NCI-H1930 (cell line): ENCODE data around the gene CCDC74B.
"Not testable (repeated sequence)": the region's sequence is repeated elsewhere in the genome, so short reads cannot be mapped to it uniquely, and the experiment has no call there.

Experiments used
- DNase-seq, 2 experiments: peaks; one replicate each; lab custom pipeline; 2025; lab: John Stamatoyannopoulos, UW

The CCDC74B gene

DNA sequence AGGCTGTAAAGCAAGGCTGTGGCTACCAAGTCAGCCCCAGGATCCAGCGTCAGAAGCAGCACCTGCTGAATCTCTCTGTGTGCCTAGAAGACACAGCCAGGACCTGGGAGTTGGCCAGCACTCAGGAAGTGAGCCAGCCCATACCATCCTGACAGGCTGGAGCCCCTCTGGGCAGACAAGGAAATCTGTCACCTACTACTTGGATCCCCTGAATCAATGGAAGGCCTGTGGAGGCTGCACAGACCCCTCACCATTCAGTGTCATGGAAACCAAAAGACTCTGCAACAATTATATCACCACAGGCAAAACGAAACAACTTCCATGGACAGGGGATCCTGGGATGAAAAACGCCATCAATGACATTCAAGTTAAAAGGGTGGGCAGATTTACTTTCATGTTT lies 21.7 kb upstream of the CCDC74B start:
- not testable (repeated sequence) for DNase-seq

DNA sequence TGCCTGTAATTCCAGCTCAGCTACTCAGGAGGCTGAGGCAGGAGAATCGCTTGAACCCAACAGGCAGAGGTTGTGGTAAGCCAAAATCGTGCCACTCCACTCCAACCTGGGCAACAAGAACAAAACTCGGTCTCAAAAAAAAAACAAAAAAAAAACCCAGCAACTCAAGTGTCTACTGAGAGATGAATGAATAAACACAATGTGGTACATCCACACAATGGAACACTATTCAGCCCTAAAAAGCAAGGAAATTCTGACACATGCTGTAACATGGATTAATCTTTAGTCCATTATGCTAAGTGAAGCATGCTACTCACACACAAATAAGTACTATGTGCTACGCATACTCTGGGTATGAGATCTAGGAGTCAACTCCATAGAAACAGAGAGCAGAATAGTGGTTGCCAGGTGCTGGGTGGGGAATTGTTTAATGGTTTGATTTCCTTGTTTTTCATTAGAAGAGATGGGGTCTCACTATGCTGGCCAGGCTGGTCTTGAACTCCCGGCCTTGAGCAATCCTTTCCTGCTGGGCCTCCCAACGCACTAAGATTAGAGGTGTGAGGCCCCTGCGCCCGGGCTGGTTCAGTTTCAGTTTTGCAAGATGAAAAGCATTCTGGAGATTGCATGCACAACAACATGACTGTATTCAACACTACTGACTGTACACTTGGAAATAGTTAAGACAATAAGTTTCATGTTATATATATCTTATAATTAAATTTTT lies 20.5 kb upstream of the CCDC74B start:
- no peak for DNase-seq

DNA sequence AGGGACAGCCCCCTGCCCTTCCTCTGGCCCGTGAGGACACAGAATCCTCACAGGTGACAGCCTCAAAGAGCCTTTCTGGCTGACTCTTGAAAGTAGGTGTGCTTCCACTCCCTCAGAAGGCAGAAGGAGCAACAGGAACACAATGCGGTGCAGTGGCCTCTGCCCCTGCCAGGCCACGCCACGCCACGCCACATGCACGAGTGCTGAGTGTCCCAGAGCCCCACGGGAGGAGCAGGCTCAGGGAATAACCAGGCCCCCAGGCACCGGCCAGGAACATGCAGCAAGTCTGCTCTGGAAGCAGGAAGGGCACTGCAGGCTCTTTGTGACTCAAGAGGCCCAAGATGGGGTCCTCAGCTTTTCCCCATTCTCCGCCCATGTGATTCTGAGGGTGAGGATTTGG lies 18.1 kb upstream of the CCDC74B start:
- DNase-seq, result no peak

DNA sequence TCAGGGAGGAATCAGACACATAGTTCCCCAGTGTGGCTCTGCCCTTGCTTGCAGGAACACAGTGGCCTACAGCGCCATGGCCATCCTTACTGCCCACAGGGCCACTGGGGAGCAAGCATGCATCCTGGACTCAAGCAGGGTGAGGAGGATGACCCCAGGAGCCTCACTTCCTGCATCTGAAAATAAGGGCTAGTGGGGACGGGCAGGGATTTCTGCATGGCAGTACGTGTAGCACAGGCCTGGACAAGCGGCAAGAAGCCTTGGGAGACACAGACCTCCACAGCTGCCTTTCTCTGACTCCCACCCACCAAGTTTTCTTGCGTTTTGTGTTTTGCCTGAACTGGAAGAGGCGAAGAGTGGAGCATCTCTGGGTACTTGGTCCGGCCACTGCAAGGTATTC lies 17.6 kb upstream of the CCDC74B start:
- not testable (repeated sequence) for DNase-seq

DNA sequence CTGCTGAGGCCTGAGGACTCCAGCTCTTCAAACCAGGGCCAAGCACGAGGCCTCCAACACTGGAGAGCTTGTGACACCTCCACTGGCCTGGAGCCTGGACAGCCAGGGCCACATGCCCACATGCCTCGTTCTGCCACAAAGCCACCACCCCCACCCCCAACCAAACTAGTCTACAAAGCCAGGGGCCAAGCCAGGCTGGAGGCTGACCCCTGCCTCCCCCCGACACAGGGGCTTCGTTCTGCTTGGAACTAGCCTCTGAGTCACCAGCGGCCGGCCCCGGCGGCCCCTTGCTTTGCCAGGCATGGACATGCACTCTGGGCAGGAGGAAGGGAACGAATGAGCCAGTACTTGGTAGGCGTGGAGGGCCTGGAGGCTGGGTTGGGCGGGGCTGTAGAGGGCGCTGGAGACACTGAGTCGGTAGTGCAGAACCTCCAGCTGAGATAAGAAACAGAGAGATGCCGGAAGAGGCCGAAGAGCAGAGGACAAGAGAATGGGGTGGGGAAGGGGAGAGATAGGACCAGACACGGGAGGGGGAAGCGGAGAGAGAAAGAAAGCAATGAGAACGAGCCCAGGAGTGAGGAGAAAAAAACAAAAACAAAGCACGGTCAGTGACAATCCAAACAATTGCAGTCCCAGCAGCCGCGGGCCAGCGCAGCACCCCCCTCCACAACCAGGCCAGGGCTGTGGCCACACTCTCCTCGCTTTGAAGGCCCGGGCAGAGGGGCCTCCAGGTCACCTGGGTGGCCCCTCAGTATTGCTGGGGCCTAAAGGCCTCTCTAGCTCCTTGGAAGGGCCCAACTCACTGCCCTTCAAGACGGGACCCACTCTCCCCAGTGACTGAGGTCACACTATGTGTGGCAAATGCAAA lies 16.2 kb upstream of the CCDC74B start:
- not testable (repeated sequence) for DNase-seq

DNA sequence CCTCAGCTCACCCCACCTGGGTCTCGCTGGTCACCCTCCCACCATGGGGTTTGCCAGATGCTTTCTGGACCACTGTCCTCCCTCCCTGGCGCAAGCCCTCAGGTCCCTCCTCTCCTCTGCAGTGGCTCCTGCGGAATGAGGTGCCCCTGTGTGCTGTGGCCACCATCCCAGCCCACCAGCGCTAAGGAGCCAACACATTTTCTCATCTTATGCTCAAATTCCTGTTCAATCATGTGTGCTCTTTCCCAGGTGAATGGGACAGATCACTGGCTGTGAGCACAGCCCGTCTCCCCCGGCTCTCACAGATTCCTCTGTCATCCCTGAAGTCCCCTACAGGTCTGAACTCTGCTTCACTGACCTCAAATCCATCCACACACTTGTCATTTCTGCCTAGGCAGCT lies 15.2 kb upstream of the CCDC74B start:
- no peak for DNase-seq

DNA sequence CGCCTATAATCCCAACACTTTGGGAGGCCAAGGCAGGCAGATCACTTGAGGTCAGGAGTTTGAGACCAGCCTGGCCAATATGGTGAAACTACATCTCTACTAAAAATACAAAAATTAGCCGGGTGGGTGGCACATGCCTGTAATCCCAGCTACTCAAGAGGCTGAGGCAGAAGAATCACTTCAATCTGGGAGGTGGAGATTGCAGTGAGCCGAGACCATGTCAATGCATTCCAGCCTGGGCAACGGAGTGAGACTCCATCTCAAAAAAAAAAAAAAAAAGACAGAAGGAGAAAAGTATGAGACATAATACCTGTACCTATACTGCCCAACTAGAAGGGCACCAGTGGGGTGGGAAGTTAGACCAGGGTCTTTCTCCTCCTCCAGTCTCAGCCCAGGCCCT lies 14.5 kb upstream of the CCDC74B start:
- DNase-seq, result not testable (repeated sequence)

DNA sequence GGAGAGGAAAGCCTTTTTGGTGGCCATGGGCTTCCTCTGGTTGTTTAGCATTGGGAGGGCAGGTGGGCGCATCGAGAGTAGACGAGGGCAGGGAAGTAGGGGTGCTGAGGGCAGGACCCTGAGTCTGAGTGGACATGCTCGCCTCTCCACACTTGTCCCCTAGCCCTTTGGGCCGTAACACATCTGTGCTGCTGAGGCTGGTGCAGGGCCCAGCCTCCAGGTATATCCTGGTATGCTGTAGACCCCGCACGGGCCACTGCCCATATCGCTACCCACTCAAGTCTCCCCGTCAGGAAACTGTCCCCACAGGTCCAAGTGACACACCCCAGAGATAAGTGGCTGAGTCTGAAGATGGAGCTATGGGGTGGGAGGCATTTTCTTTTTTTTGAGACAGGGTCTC lies 13.7 kb upstream of the CCDC74B start:
- no peak for DNase-seq

DNA sequence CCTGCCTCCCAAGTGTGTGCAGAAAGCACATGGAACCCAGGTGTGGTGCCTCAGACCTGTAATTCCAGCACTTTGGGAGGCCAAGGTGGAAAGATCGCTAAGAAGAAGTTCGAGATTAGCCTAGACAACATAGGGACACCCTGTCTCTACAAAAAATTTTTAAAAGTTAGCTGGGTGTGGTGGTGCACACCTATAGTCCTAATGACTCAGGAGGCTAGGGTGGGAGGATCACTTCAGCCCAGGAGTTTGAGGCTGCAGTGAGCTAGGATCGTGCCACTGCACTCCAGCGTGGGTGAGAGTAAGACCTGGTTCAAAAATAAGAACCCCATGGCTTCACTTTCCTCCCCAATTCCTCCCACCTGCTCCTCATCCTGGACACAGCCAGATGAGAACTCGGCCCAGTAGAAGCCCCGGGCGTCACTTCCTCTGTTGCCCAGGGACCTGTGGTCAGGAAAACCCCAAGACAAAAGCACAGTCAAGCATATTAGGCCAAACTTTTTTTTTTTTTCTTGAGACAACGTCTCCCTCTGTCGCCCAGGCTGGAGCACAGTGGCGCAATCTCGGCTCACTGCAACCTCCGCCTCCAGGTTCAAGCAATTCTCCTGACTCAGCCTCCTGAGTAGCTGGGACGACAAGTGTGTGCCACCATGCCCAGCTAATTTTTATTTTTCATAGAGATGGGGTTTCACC lies 13.1 kb upstream of the CCDC74B start:
- DNase-seq, result not testable (repeated sequence)

DNA sequence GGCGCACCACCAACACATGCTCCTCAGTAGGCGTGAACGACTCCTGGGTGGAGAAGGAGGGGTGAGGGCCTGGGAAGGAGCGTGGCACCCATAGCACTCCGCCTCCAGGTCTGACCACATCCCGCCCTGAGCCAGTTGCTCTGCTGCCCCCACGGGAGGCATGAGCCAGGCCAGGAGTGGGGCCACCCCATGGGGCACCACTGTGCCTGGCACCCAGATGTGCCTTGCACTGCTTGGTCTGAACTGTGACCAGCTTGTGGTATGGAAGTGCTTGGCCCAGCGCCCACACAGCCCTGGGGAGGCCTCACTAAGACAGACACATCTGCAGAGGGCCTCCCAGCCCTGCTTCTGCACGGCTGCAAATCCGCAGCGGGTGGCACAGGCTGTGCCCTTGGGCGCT lies 12.4 kb upstream of the CCDC74B start:
- not testable (repeated sequence) for DNase-seq

DNA sequence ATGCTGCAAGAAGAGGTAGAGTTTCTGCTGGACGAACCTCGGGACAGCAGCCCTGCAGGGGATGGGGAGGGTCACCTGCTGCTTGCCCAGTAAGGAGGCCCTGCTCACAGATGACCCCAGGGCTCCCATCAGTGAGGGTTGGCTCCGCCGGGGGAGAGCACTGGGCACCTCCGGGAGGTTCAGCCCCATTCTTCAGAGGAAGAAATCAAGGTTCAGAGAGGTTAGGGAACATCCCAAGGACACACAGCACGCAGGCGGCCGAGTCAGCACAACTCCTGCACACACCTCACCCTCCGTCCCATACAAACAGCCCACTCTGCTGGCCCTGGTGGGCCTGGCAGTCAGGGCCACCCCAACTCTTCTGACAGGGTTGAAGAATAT lies 11.7 kb upstream of the CCDC74B start:
- DNase-seq, result no peak

DNA sequence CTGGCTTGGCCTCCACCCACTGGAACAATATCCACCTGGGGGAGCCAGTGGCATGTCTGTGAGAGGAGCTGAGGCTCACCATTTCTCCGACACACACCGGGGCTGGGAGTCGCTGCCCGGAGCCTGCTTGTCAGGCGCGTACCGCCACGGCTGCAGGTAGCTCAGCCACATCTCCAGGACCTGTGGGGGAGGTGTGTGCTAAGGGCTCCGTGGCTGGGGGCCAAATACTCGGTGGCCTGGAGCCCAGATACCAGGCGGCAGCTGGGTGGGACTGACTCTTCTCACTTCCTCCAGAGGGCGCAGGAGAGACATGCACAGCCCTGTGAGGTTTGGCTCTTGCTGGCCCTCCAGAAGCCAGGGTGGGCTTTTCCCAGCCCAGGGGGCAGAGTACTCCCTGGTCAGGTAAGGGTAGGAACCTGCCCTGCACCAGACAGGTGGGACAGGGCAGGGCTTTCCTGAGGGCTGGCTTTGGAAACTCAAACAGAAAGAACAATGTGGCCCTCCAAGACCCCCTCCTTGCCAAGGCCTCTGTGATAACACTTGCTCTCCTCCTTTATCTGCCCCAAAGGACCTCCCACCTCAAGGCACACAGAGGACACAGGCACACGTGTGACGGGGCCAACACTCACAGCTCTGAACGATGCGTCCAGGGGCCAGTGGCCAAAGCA lies 11.2 kb upstream of the CCDC74B start:
- peak; percentile 9 to 32 for DNase-seq

DNA sequence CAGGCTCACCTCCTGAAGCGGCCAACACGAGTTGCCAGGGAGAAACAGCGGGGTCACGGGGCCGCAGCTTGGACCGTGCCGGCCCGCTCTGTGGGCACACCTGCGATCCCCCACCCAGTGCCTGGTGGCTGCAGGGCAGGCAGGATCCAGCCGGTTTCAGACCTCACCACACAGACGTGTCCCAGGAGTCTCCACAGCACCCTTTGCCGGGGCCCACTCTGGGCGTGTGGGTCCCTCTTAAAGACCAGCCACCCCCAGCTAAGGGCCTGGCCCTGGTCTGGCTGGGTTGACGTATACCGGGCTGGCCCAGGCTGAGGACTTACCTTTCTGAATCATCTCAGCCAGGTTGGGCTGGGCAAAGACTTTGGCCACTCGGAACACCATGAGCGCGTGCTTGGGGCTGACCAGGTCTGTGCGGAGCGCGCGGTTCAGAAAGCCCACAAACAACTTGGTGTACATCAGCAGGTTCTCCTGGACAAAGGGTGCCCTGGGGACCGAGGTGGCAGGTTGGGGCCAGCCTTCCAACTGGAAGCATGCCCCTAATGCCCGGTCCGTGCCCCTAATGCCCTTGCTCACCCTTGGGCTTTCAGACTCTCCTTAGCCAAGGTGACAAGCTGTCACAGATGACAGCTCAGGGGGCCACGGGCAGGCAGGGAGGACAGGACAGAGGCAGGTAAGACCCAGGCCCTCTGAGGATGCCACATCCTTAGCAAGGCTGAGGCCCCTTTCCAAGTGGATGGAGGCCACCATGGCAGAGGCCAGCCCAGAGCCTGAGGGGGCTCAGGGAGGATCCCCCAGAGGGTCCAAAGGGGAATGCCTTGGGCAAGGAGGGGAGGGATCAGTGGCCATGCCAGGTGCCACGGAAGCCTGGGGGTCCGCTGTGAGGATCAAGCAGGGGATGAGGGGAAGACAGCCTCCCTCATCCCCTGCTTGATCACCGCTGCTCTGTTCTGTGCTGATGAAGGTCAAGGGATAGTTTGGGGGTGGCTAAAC lies 10.2 kb upstream of the CCDC74B start:
- no peak for DNase-seq

DNA sequence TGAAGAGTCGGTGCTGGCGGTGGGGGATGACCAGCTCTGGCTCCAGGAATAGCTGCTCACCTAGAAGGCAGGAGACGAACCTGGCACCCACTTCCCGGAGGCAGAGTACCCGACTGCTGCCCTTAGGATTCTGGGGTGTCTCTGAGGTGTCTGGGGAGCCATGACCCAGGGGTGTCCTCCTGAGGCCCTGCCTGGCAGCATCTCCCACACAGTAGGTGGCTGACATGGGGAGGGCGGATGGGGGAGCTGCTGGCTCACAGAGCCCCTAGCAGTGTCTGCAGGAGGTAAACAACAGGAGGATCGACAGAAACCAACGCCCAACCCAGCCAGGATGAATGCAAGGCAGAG lies 9.5 kb upstream of the CCDC74B start:
- not testable (repeated sequence) for DNase-seq

DNA sequence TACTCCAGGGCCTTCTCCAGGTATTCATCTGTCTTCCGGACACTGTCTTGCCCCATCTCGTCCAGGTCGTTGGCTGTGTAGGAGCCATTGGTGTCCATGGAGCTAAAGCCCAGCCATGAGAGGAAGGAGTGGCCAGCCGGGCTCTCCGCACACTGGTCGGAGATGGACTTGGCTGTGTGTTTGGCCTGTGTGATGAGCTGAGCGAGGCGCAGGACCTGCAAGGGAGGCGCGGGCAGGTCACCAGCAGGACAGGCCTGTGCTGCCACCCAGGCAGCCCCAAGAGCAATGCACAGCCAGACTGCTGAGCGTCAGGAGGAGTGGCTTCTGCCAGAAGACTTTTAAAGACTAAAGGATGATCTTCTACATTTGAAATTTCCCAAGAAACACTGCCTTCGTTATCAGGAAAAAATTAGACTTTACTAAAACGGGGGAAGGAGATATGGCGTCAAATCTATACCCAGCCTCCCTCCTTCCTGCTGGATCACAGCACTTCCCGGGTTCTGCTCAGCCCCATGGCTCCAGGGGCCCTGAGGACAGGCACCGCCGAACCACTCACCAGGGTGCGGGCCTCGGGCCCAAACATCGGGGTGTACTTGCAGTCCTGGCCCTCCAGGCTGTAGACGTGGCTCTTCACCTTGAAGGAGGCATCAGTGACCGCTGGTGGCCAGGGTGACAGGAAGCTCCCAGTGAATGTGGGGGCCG lies 9.0 kb upstream of the CCDC74B start:
- DNase-seq, result not testable (repeated sequence)

DNA sequence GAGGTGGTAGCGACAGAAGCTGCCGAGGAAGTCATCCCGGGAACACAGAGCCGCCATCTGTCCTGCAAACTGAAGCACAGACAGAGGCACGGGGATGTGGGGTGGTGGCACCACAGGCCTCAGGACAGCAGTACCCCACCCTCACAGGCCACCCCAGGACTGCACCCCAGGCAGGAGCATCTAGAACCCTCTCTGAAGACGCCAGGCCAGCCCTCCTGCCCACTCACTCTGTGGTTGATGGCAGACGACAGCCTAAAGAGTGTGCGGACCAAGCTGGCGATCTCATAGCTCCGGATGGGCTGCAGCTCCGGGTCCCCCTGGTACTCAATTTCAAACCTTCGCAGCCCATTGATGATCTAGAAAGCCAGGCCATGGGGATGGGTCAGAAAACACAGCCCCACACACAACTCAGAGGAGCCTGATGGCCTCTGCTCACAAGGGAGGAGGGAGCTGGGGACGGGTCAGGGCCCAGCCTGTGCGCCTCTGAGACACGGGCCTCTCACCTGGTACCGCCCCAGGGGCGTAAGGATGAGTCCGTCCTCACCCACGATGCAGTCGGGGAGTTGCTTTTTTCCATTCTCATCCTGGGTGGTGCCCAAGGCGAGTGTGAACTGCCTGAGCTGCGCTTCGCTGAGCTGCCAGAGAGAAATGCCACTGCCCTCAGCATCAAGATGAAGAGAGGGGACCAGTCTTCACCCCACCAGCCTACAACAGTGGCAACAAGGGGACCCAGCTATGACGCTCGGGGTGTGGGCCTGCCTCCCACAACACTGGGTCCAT lies 8.1 kb upstream of the CCDC74B start:
- no peak for DNase-seq

DNA sequence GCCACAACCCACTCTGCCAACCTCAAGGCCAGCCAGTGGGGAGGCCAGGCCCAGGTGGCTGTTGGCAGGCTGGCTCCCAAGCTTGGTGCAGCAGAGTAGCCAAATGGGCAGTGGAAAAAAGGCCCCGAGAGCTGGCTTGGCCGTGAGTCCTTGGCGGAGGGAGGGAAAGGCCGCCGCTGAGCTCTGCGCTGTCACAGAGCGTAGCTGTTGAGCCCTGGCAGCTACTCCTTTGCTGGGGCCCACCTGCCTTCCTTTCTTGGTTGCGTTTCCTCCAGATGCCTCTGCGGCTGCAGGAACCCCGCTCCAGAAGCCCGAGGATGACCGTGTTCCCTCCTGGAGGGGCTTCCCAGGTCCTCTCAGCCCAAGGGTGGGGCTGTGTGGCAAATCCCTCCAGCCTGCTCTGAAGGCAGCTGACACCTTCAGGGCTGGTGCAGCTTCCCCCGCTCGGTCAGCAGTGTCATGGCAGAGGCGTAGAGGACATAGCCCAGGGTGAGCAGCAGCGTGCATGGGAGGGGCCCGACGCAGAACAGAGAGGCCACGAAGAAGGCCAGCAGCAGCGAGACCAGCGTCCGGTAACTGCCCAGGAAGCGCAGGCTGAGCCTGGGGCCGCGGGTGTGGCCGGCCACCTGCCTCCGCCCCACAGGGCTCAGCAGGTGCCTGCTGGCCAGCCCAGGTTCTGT lies 7.4 kb upstream of the CCDC74B start:
- DNase-seq, result not testable (repeated sequence)

DNA sequence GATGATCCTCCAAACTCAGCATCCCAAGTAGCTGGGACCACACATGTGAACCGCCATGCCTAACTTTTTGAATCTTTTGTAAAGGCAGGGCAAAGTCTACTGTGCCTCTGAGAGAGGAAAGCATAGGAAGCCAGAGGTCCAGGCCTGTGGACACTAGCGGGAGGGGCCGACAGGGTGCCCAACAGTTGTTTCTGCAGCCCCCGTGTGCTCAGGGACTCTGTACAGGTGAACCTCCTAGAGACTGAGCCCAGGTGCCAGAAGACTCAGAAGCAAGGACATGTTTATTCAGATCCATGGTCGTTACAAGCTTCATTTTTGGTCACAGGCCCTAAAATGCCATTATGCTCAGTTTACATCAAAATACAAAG lies 6.2 kb upstream of the CCDC74B start:
- not testable (repeated sequence) for DNase-seq
